NCI-H2227 (cell line): ENCODE results near the gene ICAM3.

Experiments
- DNase-seq: peaks from one replicate; lab custom pipeline; 2025; ENCODE audit not compliant: unreplicated experiment; lab: John Stamatoyannopoulos, UW

The ICAM3 gene

GRCh38 chr19:10292789-10293636 lies 46.4 kb downstream of the ICAM3 start:
- DNase-seq: no peak

DNA sequence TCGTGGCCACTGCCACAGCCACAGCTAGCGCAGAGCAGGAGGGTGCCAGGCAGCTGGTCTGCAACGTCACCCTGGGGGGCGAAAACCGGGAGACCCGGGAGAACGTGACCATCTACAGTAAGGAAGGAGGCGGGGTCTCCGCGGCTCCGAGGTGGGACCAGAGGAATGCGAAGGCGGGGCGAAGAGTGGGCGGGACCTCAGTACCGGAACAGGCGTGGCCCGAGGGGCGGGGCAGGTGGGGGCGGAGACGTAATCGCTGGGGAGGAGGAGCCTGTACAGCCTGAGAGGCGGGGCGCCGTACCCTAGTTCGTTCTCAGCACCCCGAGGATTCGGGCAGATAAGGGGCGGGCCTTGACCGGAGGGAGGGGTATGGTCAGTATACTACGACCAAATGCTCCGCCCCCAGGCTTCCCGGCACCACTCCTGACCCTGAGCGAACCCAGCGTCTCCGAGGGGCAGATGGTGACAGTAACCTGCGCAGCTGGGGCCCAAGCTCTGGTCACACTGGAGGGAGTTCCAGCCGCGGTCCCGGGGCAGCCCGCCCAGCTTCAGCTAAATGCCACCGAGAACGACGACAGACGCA lies 47.1 kb downstream of the ICAM3 start:
- DNase-seq: peak; percentile 66

- no peak for DNase-seq
Measured at GRCh38 chr19:10291554-10292205, 47.7 kb downstream of the ICAM3 start.

- DNase-seq: peak; percentile 53
Measured at GRCh38 chr19:10290876-10291553, 48.4 kb downstream of the ICAM3 start.

DNA sequence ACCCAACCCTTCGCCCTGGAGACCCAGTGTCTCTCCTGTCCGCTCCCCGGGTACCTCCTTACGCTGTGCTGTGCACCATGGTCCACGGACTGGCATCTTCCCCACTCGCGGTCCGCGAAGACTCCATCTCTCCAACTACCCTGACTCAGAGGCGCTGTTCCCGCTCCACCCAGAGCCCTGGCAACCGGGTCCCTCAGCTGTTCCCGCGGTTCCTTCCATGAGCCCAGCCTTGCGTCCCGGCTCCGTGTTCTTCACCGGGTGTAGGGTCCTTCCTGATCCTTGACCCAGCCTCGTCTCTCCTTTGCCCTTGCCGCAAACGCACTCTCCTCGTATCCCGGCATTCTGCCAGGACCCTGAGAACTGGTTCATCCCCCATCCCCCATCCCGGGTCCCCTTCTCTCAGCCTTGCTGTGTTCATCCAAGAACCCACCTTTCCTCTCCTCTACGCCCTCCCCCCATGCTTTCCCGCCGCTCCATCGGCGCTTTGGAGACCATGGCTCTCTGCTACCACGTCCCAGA lies 49.0 kb downstream of the ICAM3 start:
- DNase-seq: peak; percentile 15

DNA sequence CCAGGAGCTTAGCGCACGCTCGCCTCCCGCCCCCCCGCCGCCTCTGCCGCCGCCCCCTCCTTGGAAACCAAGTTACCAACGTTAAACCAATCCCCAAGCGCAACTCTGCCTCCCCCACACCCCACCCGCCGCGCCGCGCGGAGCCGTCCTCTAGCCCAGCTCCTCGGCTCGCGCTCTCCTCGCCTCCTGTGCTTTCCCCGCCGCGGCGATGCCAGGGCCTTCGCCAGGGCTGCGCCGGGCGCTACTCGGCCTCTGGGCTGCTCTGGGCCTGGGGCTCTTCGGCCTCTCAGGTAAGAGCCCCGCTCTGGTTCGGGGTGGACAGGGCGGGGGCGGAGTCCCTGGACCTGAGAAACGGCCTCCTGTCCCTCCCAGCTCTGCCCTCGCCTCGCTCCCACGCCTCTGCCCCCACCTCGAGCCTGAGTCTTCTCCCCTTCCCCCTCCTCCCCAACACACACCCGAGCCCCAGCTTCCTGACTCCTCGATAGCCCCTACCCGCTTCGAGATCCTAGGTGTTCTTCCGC lies 49.5 kb downstream of the ICAM3 start, which contains the start of gene ICAM5:
TSS of gene ICAM5 (plus strand) at position 117 of the 521 bp plus-strand sequence. CDS start at position 209, 92 bp downstream.
- DNase-seq: no peak

DNA sequence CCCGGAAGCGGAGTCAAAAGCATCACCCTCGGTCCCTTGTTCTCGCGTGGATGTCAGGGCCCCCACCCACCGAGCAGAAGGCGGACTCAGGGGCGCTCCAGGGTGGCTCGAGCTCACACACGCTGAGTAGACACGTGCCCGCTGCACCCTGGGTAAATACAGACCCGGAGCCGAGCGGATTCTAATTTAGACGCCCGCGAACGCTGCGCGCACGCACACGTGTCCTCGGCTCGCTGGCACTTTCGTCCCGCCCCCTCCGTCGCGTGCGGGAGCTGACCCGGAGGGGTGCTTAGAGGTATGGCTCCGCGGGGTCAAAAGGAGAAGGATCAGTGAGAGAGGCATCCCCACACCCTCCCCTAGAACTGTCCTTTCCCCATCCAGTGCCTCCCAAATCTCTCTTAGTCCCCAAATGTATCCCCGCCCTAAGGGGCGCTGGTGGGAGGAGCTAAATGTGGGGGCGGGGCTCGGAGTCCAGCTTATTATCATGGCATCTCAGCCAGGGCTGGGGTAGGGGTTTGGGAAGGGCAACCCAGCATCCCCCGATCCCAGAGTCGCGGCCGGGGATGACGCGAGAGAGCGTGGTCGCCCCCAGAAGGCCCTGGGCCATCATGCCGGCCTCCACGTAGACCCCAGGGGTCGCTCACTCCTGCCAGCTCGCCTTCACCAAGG lies 50.1 kb downstream of the ICAM3 start:
- peak; percentile 86 for DNase-seq

GRCh38 chr19:10288662-10289166 lies 50.7 kb downstream of the ICAM3 start:
- peak; percentile 57 for DNase-seq

GRCh38 chr19:10286803-10287737 lies 52.4 kb downstream of the ICAM3 start, which contains the start of gene ICAM4:
Gene ICAM4 (plus strand): TSS chr19:10286955. CDS start chr19:10287013, 58 bp downstream.
- no peak for DNase-seq

GRCh38 chr19:10285393-10285792 lies 54.0 kb downstream of the ICAM3 start:
- no peak for DNase-seq

GRCh38 chr19:10284960-10285278 lies 54.5 kb downstream of the ICAM3 start:
- DNase-seq: no peak

GRCh38 chr19:10284065-10284959 lies 55.1 kb downstream of the ICAM3 start:
- no peak for DNase-seq
